ENCODE measurements around the gene ATRIP.

DNA sequence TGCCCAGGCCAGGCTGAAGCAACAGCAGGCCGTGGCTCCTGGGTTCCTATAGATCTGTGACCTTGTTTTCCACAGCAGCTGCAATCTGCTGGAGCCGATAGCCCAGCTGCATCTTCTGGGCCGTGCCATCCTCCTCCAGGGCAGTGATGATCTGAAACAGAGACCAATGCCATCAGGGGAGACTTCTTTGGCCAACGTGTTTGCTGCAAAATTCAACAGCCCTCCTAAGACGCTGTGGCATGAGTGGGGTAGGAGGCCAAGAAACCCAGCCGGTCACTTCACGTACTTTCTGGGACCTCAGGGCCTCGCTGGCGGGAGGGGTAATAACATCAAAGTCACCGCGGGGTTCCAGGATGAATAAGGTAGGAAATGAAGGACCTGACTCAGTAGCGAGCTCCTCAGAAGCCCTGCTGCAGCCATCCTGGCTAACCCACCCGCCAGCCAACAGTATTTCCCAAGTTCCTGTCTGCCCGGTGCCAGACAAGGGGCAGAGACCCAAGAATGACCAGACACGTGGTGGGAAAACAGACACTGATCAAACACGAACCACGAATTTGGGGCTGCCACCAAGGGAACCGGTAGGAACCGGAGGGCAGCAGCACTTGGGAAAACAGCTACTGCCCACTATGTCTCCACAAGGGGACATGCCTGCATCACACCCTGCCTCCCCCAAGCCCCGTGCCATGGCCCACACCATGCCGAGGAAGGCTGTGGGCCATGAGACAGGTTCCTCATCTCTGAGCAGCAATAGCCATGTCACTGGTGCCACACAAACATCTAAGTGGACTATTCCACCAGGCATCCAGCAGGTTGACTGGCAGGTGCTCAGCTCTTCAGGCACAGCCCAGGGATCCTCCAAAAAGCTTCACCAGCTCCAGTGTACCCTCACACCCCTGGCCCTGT is 41.8 kb upstream of the ATRIP start:
- TF ChIP-seq, protein P1, sequence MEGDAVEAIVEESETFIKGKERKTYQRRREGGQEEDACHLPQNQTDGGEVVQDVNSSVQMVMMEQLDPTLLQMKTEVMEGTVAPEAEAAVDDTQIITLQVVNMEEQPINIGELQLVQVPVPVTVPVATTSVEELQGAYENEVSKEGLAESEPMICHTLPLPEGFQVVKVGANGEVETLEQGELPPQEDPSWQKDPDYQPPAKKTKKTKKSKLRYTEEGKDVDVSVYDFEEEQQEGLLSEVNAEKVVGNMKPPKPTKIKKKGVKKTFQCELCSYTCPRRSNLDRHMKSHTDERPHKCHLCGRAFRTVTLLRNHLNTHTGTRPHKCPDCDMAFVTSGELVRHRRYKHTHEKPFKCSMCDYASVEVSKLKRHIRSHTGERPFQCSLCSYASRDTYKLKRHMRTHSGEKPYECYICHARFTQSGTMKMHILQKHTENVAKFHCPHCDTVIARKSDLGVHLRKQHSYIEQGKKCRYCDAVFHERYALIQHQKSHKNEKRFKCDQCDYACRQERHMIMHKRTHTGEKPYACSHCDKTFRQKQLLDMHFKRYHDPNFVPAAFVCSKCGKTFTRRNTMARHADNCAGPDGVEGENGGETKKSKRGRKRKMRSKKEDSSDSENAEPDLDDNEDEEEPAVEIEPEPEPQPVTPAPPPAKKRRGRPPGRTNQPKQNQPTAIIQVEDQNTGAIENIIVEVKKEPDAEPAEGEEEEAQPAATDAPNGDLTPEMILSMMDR (conservative IDR thresholded peaks at IDR 0.05; ENCODE audit: low read depth, low read length), result no peak
- TF ChIP-seq FOS (IDR thresholded peaks at IDR 0.05; ENCODE audit: low read depth, low read length) (no peak), POLR2A (IDR thresholded peaks at IDR 0.05; ENCODE audit: low read depth, low read length) (no peak), SMC3 (IDR thresholded peaks at IDR 0.05; ENCODE audit: low read depth, low read length) (no peak)
- TF ChIP-seq, protein P2, sequence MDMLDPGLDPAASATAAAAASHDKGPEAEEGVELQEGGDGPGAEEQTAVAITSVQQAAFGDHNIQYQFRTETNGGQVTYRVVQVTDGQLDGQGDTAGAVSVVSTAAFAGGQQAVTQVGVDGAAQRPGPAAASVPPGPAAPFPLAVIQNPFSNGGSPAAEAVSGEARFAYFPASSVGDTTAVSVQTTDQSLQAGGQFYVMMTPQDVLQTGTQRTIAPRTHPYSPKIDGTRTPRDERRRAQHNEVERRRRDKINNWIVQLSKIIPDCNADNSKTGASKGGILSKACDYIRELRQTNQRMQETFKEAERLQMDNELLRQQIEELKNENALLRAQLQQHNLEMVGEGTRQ (IDR thresholded peaks at IDR 0.05; ENCODE audit: low read depth, low read length), result no peak

Data from IMR-90 (cell line).